GM18499 (cell line): ENCODE results near the gene LARP4B.

Experiments used
- ATAC-seq: cut with Tn5 transposase; IDR thresholded peaks from one replicate; pipeline ENCODE4 v1.9.1; 2021; ENCODE audit warnings: moderate number of reproducible peaks; ENCODE audit not compliant: insufficient read depth, unreplicated experiment

The LARP4B gene

DNA sequence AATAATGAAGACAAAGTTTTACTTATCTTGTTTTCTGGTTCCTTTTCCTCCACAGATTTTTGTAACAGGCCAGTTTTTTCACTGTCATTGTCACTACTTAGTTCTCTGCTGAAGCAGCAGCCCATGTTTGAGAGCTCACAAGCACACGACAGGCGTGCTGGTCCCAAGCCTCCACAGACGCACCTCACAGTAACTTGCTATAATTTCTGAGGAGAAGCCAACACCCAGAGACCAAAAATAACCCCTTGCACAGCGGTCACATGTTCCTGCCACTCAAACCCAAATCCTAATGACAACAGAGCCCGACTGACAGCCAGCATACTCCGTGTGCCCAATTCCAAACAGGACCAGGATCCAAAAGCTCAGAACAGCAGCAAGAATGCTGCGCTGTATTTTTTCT is 58.5 kb downstream of the LARP4B start:
- ATAC-seq, result no peak

DNA sequence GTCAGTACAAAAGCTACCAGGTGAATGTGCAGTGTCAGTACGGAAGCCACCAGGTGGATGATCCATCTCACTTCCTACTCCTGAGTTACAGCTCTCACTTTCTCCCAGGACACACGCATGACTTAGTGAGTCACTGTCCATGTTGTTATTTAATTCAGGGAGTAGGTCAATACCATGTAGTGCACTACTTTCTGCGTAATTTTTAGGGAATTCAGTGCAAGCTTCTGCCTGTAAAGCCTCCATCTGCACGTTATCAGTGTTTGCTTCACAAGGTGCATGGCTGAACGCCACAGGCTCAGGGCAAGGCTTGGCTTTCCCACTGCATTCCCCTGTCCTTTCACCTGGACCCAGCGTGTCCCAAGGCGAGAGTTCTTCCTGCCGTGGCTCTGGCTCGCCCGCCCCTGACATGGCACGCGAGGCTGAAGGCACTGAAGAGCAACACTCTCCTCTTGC is 59.5 kb downstream of the LARP4B start:
- no peak for ATAC-seq

DNA sequence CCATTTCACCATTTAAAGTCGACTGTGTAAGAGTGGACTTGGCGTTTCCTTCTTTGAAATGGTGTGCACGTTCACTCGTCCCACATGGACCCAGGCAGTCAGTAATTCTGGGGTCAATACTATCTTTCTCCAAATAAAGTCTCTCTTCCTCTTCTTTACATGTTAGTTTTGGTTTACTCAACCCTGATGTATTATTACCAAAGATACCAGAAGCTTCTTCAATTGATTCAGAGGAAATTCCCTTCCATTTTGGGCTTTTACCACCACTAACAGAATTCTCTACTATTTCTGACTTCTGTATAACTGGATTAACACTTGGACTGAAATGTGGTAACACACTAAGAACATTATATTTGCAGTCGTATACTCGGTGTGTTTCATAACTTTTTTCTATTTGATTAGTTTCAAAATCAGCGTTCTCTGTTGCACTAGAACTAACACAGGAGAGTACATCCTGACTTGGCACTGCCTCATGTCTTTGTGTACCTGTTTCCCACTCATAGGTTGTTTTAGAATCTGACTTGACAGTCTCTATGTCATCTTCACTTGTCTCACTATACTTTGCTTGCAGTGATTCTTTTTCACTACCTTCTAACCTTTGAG is 60.8 kb downstream of the LARP4B start:
- no peak for ATAC-seq

DNA sequence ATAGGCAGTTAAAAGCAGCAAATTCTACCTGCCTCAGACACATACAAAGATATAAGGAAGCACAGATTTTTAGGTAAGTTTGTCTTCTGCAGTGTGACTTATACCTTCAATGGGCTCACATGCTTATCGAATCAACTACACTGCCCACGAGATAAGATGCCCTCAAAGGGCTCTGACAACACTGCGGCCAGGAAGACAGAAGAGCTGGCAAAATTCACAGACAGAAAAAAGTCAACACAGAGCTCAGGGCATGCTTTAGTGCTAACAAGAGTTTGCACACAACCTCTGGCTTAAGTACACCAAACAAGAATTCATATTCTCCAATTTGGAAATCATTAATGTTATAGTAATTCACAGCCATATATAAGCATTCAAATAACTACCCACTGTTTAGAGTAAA is 62.3 kb downstream of the LARP4B start:
- ATAC-seq, result no peak

DNA sequence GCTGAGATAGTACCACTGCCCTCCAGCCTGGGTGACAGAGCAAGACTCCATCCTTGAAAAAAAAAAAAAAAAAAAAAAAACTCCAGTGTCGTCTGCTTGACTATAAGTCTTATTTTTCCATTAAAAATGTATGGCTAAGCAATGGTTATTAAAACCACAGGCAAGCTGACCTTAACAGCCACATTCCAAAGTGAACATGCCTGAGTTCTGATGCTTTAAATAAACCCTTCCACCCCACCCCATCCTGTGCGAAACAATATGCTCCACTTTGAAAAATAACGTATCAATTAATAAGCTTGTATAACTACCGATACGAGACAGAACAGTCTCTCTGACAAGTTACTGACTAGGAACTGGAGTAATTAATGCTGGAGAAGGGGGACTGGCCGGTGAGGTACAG is 63.7 kb downstream of the LARP4B start:
- no peak for ATAC-seq

DNA sequence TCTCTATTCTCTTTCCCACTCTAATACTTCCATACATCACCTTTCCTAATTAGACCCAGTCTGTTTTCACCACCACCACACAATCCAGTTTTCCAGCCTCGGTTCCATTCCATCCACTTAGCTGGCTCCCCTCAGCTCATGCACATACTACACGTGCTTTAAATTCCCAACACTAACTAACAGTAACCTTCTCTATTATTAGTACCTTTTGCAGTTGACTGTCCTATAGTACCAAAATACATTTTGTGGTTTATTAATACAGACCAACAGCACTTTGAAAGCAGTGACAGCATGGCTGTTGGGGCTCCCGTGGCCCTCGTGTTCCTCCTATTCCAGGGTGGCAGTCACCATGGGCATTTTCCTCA is 64.9 kb downstream of the LARP4B start:
- ATAC-seq, result no peak

DNA sequence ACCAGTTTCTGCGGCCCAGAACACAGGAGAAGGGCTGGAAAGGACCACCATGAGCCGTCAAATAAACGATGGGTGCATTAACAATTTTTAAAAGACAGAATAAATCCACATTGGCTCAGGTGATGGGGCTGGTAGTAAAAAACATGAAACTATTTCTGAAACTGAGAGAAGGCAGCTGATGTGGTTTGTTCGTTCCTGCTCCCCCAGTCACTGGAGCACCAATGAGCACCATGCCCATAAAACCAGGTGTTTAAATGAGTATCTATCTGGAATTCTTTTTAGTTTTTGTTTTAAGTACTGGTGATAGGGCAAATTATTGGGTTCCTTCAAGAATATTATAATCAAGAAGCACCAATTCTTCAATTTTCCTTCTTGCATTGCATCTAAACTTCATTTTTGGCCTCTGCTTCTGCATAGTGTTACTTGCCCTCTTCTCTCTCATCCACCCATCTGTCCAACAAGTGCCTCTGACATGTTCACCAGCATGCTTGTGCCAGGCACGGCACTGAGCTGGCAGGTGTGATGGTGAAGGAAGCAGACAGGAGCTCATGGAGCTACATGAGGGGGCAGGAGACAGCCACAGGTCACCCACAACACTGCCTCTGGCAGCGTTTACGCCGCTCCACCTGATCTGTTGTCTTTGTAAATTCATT is 65.5 kb downstream of the LARP4B start:
- ATAC-seq, result no peak

DNA sequence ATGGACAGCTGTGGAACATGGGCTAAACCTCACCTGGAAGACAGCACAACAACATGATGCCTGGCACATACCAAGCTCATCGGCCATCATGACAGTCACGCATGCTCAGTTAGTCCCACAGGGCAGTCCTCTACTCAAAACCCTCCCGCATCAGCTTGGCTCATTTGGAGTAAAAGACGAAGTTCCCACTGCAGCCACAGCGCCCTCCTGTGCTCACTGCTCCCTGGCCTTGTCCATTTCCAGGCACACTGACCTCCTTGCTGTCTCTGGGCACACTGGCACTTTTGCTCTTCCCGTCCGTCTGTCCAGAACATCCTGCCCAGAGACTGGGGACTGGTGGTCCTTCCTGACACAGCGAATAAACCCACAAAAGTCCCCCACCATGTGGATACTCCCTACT is 66.2 kb downstream of the LARP4B start:
- no peak for ATAC-seq

DNA sequence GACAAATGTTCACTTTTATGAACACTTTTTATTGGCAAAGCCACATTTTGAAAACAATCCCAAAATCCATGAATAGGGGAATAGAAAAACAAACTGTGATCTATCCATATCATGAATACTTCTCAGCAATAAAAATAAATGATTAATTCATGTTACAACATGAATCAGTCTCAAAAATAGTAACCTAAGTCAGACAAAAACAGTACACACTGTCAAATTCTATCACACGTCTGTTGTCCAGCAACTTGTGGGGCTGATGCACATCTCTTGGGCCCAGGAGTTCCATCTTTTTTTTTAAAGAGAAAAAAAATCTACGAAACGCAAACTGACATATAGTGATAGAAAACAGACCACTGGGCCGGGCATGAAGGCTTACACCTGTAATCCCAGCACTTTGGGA is 71.0 kb downstream of the LARP4B start:
- no peak for ATAC-seq

DNA sequence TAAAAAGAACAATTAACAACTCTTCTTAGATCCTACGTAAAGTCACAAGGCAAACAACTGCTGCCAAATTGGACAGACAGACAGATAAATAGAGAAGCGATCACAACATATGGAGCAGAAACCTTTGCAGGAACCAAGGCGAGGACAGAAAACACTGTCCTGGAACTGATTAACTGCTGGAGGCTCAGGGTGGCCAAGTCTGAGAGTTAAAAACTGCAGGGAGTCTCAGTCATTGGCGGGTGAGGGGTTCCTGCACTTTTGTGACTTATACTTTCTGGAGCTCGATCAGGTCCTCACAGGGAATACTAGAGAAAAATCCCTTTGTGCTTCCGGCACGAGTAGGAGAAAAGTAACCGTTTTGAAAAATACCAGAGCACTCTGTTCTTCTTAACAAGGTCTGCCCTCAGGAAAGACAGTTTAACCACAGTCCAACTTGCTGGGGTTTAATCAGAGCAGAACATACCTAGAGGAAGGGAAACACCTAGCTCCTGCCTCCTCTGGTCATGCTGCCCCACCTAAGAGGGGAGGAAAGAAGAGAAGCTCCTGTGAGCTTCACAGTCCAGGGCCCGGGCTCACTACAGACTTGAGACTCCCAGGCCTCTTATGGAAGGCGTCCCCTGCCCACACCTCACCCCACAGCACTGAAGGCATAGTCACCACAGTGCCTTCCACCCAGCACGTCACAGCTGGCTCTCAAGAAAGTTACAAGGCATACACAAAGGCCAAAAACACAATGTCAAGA is 74.9 kb downstream of the LARP4B start:
- ATAC-seq, result no peak

DNA sequence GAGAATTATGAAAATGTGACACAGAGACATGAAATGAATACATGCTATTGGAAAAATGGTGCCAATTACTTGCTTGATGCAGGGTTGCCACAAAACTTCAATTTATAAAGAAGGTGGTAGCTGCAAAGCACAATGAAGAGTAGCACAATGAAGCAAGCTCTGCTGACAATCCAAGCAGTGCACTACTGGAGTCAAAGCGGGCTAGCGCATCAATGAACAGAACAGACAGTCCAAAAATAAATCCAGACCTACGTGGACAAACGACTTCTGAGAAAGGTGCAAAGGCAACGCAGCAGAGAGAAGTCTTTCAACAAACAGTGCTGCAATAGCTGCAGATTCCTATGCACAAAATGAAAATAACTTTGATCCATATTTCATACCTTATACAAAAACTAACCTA is 75.8 kb downstream of the LARP4B start:
- no peak for ATAC-seq

DNA sequence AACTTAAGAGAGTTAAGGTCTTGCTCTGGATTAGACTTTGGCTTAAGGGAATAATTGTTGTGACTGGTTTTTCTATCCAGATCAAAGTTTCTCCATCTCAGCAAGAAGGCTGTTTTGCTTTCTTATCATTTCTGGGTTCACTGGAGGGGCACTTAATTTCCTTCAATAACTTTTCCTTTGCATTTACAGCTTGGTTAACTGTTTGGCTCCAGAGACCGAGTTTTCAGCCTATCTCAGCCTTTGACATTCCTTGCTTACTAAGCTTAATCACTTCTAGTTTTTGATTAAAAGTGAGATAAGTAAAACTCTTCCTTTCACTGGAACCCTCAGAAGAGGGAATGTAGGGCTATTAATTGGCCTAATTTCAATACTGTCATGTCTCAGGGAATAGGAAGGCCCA is 76.4 kb downstream of the LARP4B start:
- ATAC-seq, result no peak

DNA sequence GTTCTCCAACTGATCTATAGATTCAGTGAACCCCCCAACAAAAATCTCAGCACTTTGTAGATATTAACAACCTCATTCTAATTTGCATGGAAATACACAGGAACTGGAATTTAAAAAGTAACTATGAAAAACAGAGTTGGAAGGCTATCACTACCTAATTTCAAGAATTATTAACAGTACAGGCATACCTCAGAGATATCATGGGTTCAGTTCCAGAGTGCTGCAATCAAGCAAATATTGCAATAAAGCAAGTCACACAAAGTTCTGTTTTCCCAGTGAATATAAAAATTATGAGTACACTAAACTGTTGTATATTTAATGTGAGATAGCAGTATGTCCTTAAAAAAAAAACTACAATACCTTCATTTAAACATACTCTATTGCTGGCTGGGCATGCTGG is 78.5 kb downstream of the LARP4B start:
- no peak for ATAC-seq

DNA sequence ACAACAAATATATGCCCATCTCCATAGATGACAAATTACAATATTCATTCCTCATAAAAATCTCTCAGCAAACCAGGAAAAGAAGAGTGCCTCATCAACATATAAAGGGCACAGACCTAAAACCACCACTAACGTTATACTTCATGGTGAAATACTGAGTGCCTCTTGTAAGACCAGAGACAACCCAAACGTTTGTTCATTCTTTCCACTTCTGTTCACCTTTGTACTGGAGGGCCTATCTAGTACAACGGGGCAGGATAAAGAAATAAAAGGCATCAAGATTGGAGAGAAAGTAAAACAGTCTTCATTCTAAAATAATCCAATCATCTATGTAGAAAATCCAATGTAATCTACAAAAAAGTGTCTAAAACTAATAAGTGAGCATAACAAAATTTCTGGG is 79.1 kb downstream of the LARP4B start:
- no peak for ATAC-seq

DNA sequence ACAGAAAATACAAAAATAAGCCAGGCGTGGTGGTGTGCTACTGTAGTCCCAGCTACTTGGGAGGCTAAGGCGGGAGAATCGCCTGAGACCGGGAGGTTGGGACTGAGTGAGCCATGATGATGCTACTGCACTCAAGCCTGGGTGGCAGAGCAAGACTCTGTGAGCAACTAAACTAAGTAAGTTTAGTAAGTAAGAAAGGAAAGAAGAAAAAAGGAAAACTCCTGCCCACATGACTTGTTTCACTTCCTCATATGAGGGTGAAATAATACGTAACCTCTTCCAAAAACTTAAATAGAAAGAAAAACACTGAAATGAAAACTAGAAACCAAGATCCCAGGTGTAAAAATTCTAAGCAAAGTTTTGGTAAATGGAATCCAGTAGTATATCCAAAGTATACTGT is 79.6 kb downstream of the LARP4B start:
- ATAC-seq, result peak; percentile 75

DNA sequence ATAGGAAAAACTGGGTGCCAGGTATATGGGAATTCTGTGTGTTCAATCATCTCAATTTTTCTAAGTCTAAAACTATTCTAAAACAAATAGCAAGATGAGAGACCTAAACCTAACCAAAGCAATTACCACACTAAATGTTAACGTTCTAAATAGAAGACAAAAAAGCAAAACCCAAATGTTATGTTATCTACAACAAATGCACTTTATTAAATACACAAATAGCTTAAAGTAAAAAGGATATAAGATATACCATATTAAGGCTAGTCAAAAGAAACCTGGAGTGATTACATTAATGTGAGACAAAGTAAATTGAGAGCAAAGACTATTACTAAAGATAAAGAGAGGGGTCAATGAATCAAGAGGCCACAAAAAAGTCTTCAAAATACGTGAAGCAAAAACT is 81.4 kb downstream of the LARP4B start:
- no peak for ATAC-seq

DNA sequence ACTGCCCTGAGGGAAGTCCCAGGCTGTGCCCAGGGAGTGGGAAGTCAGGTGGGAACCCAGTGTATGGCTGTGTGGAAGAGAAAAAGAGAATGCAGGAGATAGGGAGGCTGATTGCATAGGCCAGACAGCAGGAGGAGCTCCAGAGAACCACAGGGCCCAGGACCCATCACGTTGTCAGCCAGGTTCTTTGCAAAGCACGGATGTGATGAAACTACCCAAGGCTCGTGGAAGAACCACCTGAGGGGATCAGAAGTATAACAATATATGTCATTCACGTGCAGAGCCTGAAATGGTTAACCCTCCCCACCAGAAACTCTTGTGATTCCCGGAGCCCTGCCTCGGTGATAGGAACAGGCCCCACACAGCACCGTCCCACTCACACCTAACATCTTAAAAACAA is 83.6 kb downstream of the LARP4B start:
- ATAC-seq, result no peak

DNA sequence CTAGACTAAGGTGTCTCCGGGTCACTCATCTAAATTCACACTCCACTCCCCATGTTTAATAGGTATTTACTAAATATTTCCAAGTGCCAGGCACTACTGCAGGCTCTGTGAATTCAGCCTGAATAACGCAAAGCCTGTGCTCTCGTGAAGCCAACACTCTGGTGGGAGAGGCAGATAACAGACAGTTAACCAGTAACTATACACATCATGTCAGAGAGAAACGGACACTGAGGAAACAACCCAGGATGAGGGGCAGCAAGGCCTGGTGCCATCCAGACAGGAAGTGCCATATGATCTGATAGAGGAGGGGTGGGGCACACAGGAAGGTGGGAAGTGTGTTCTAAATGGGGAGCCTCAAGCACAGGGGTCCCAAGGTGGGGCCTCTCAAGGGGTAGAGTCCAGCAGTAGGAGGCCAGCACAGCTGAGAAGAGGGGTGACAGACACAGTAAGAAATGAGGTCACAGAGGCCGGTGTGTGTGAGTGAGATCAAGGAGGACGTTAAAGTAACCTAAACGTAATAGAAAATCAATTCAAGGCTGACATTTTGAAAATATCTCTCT is 85.3 kb downstream of the LARP4B start:
- no peak for ATAC-seq

DNA sequence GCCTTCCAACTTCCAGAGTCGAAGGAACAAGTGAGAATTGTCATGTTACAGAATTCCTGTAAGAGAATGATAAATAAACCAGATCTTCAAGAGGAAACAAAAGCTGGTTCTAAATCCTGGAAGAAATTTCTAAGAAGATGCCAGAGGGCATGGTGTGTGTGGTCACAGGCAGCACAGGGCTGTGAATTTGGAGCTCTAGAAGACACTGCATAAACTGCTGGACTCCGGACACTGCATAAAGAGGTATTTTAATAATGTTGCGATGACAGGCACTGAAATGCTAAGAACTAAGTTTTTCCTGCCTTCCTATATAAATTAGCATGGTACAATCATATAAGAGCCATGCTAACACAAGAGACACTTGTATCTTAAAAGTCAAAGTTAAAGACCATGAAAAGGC is 86.0 kb downstream of the LARP4B start:
- ATAC-seq, result no peak

DNA sequence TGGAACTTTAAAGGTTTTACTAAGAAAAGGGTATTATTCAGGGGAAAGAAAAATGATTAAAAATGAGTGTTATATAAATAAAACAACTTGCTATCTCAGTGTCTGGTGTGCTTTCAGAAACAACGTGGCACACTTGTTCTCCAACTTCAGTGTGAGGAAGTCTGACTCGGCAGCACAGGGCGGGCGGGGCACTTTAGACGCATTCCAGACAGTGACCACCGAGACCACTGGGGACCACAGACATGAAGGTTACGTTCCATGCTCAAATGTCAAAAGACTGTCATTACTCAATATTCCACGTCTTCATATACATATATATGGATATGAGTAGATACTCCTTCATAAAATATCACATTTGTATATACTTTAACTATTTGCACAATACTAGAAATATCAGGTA is 87.0 kb downstream of the LARP4B start:
- ATAC-seq, result no peak

DNA sequence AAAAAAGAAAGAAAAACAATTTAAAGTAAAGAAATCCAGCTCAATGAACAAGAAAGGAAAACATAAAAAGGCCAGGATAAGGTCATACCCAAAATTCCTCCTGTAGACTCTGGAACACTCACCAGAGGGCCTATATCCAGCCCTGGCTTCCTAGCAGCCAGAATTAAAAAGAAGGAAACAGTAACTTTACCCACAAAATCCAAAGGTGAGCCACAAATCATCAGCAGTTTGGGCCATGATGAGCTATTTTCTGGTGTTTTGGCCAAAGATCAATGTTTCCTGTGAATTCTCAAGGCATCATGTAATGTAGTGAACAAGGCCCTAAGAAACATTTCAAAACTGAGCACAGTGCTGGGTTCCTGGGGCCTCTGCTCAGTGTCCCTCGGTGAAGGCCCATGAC is 87.8 kb downstream of the LARP4B start:
- ATAC-seq, result no peak

DNA sequence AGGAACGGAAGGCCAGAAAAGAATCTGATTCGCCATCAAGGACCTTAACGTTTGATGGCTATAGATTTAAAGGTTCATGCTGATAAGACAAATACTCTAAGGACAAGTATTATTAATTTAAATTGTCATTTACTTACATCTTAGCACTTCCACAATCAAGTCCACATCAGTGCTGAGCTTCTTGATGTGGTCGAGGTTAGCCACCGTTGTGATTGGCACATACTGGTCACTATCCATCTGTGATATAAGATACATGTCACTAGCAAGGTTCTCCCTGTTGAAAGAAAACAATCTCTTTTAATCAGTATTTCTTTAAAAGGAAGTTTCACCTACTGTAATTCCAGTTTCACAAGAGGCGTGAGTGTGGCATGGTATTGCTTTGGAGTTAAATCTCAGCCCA is 88.7 kb downstream of the LARP4B start:
- ATAC-seq, result no peak
